ENCODE results near the gene SYNGAP1.

SYNGAP1 gene

DNA sequence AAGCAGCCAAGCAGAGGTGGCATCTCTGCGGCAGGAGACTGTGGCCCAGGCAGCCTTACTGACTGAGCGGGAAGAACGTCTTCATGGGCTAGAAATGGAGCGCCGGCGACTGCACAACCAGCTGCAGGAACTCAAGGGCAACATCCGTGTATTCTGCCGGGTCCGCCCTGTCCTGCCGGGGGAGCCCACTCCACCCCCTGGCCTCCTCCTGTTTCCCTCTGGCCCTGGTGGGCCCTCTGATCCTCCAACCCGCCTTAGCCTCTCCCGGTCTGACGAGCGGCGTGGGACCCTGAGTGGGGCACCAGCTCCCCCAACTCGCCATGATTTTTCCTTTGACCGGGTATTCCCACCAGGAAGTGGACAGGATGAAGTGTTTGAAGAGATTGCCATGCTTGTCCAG is 15.0 kb upstream of the SYNGAP1 start:
- peak; percentile 18 for DNase-seq (ENCODE audit: low spot score)

DNA sequence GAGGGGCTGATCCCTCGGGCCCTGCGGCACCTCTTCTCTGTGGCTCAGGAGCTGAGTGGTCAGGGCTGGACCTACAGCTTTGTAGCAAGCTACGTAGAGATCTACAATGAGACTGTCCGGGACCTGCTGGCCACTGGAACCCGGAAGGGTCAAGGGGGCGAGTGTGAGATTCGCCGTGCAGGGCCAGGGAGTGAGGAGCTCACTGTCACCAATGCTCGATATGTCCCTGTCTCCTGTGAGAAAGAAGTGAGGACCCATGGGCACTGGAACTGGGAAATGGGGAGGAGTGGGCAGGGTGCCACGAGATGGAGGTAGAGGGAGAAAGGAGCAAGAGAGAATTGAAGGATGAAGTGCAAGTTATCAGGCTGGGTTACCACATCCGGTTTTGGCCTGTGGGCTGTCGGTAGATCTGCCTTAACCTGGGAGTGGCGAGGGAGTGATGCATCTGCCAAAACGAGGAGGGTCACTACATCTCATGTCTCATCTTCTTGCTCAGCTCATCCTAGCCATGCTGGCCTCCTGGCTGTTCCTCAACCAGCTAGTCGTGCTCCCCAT is 14.4 kb upstream of the SYNGAP1 start:
- peak; percentile 55 for DNase-seq (ENCODE audit: low spot score)

DNA sequence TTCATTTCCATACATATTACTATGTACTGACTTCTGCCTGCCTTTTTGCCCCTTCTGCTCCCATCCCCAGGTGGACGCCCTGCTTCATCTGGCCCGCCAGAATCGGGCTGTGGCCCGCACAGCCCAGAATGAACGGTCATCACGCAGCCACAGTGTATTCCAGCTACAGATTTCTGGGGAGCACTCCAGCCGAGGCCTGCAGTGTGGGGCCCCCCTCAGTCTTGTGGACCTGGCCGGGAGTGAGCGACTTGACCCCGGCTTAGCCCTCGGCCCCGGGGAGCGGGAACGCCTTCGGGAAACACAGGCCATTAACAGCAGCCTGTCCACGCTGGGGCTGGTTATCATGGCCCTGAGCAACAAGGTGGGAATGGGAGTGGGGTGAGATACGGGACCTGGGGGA is 13.7 kb upstream of the SYNGAP1 start:
- DNase-seq (ENCODE audit: low spot score): peak; percentile 54

DNA sequence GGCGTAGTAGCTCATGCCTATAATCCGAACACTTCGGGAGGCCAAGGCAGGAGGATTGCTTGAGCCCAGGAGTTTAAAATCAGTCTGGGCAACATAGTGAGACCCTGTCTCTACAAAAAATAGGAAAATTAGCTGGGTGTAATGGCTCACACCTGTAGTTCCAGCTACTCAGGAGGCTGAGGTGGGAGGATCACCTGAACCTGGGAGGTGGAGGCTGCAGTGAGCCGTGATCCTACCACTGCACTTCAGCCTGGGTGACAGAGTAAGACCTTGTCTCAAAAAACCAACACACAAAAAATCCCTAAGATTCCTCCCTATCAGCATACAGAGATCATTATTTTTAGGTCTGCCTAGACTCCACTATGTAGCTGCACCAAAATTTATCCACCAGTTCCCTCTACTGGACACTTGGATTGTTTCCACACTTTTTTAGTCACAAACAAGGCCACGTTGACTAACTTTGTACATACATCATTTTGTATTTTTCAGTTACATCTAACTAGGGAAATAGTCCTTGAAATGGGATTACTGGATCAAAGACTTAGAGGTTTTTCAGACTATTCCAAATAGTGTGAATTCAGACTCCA is 12.6 kb upstream of the SYNGAP1 start:
- DNase-seq (ENCODE audit: low spot score): no peak

DNA sequence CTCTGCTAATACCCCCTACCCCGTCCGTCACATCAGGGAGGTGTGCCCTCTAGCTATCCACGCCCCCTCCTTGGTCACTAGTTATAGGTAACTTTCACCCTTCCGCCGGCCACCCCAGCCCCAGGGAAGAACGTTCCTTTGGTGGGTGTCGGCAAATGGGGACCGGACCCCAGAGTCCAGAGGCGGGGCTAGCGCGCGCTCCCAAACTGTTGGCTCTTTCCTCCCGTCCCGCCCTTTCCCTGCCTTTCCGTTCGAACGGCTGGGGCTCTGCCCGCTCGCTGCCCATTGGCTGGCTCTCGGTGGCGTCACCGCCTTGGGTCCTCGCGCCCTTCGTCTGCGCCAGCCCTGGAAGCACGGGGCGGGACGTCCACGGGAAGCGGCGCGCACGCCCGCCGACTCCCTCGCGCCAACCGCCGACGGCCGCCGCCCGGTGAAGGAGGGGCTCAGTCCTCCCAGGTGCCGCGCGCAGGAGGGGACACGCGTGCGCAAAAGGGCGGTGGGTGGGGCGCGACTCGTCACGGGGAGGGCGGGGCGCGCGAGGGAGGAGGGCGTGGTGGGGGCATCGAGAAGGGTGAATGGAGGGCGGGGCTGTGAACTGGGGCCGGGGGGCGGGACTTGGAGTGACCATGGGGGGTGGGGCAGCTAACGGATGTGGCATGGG is 9.7 kb upstream of the SYNGAP1 start:
- peak; percentile 98 for DNase-seq (ENCODE audit: low spot score)

DNA sequence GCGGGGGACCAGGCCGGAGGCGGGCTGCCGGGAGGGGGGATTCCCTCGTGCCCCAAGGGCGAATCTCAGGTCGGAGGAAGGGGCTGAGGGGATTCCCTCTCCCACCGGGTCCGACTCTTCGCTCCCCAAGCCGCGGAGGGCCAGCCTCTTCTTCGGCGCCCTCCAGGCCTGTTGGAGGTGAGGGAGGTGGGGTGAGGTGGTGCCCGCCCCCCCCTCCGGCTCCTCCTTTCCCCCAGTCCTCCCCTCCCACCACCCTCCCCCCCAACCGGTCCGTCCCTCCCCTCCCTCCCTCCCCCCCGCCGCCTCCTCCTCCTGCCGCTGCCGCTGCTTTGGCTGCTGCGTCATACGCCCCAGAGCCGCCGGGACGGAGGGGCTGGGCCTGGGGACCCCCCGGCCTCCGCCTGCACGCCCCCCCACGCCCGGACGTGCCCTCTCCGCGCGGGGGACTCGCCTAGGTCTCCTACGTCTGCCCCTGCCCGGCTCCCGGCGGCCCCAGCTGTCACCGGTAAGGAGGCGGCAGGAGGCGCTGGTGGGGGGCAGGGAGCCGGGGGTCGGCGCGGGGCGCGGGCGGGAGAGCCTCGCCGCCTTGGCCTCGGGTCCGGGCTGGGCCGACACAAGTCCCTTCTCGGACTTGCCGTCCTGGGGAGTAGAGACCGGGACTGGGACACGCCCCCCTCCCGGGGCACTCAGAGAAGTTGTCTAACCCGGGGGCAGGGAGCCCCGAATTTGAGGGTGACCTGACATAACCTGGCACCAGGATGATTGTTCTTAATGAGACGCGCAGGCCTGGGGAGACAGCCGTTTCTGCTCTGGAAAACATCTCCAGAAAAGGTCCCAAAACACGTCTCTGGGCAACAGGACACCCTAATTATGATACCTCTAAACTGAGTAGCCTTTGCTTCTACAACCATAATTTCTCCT is 8.9 kb upstream of the SYNGAP1 start, which contains the start of gene PHF1:
TSS of gene PHF1 (plus strand) at position 304 of the 921 bp plus-strand sequence. CDS start 1,250 bp downstream, outside the sequence.
- no peak for DNase-seq (ENCODE audit: low spot score)

DNA sequence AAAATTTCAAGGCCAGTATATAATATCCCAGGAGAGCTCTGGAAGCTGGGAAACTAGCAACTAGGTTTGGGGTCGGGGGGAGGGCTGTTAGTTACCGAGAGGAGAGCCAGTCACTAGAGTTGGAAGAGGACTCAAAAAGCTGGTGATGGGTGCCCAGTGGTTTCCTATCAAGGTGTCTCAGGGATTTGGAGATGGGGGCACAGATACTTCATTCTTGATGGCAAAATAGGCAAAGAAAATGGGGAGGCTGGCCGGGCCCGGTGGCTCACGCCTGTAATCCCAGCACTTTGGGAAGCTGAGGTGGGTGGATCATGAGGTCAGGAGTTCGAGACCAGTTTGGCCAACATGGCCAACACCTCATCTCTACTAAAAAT is 8.2 kb upstream of the SYNGAP1 start:
- DNase-seq (ENCODE audit: low spot score): no peak

DNA sequence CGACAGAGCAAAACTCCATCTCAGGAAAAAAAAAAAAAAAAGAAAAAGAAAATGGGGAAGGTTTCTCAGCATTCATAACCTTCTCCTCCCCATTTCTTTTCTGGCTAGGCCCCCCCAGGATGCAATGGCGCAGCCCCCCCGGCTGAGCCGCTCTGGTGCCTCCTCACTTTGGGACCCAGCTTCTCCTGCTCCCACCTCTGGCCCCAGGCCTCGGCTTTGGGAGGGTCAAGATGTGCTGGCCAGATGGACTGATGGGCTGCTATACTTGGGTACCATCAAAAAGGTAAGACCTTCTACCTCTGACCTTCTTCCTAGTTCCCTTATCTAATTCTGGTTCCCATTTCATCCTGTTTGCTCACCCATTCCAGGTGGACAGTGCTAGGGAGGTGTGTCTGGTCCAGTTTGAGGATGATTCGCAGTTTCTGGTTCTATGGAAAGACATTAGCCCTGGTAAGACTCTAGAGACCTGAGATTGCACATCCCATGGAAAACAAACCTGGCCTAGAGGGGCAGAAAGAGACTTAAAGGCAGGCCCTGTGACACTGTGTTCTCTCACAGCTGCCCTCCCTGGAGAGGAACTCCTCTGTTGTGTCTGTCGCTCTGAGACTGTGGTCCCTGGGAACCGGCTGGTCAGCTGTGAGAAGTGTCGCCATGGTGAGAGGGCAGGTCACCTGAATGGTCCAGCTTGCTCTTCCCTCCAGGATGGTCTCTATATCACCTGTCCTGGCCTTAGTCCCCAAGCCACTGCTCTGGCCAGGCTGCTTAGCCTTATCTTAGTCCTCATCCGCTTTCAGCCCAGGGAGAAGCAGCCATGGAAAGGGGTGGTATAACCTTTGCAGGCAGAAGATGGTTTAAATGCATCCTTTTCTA is 7.5 kb upstream of the SYNGAP1 start:
- no peak for DNase-seq (ENCODE audit: low spot score)

DNA sequence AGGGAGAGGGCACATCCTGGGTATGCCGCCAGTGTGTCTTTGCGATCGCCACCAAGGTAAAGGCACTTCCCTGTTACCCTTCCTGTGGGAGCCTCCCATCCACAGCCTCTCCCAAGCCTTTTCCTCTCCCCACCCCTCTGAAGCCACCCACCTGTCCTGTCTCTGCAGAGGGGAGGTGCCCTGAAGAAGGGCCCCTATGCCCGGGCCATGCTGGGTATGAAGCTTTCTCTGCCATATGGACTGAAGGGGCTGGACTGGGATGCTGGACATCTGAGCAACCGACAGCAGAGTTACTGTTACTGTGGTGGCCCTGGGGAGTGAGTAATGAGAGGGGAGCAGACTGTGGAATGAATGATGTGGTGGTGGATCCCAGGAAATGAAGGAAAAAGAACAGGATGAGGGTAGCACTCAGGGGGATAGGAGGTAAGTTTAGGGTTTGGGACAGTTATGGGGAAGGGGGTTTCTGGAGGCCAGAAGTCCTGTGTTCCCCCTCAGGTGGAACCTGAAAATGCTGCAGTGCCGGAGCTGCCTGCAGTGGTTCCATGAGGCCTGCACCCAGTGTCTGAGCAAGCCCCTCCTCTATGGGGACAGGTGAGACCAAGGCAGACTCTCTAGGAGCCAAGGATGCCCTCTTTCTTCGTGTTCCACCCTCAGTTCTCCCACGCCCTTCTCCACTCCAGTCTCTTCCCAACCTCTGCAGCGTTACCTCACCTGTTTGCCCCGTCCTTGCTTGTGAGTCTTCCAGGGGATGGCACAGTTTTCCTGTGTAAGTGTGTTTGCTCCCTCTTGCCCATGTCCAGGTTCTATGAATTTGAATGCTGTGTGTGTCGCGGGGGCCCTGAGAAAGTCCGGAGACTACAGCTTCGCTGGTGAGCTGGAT is 6.4 kb upstream of the SYNGAP1 start:
- DNase-seq (ENCODE audit: low spot score): peak; percentile 58

DNA sequence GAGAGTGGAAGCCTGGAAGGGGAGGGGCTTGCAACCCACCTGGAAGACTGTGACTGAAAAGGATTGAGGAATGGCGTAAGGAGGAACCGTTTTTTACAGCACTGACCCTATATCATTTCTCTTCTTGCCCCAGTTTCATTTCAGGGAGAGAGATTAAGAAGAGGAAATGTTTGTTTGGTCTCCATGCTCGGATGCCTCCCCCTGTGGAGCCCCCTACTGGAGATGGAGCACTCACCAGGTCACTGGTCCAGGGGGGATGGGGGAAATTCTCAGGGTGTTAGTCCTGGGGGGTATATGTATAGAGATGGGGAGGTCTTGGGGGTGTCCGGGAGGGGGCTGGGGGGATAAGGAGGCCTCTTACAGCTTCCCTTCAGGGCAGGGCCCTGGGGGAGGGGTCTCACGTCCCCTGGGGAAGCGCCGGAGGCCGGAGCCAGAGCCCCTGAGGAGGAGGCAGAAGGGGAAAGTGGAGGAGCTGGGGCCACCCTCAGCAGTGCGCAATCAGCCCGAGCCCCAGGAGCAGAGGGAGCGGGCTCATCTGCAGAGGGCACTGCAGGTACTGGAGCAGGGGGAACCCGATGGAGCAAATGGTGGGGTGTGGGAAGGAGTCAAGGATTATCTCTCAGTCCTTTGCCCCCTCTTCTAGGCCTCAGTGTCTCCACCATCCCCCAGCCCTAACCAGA is 5.1 kb upstream of the SYNGAP1 start:
- DNase-seq (ENCODE audit: low spot score): no peak

DNA sequence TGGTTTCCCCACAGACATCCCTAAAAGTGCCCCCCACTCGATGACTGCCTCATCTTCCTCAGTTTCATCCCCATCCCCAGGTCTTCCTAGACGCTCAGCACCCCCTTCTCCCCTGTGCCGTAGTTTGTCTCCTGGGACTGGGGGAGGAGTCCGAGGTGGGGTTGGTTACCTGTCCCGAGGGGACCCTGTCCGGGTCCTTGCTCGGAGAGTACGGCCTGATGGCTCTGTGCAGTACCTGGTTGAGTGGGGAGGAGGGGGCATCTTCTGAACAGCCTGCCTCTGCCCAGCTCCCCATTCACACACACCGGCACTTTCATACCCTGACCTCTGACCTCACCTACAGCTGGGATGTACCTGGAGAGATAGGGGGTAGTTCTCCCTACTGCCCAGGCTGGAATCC is 4.0 kb upstream of the SYNGAP1 start:
- DNase-seq (ENCODE audit: low spot score): no peak

DNA sequence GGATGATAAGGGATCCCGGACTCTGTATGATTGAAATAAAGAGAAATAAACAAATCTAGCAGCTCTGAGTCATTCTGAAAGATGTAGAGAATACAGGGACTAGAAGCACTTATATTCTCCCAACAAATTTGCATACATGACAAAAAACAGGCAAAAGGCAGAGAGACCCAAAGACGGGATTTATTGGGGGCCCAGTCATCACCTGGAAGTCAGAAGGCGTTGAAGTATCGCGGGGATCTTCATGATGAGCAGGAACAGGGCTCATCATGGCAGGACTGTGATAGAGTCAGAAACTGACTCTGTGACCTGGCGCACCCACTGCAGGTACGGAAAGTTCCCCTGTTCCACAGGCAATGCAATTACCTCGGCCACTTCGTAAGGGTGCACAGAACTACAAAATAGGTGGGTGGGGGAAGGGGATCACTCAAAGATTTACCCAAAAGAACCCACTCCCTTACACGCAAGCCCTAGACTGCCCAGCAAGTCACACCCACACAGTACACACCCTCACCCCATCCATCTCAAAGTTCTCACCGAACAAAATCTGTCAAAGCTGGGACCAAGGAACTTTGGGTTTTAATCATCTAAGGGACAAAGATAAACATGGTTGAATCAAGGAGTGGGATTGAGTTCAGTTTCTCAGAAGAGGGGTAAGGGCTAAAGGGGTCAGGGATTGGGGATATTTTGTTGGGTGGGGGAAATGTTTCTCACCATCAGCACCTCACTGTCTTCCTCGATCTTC is 3.3 kb upstream of the SYNGAP1 start:
- no peak for DNase-seq (ENCODE audit: low spot score)

DNA sequence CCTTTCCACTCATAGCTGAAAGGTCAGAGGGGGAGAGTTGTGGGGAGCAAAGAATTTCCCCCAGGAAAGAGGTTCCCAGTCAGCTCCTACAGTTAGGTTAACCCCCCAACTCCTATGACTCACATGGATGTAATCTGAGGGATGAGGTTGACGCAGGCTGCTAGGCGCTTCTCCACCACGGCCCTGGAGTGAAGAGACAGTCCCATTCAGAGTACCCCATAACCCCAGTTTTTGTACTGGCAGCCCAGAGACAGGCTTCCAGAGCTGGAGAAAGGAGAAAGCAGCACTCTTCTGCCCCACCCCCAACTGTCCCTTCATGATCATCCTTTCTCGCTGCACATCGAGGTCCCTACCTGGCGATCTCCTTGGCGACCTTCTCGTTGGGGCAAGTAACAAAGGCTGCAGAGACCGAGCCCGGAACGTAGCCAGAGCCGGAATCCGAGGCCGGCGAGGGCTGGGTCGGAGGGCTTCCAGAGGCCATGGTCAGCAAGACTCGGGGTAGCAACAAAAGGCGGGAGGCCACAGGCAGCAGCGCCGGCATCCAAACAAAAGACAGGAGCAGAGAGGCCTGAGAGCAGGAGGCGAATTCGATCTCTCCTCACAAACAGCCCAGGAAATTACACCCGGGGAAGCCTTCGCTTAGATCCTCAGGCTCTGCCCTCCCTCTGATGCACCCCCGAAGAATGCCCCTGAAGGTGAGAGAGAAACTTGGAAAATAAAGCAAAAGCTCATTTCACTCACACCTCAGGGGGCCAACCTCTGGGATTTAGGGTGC is 2.5 kb upstream of the SYNGAP1 start:
- no peak for DNase-seq (ENCODE audit: low spot score)

DNA sequence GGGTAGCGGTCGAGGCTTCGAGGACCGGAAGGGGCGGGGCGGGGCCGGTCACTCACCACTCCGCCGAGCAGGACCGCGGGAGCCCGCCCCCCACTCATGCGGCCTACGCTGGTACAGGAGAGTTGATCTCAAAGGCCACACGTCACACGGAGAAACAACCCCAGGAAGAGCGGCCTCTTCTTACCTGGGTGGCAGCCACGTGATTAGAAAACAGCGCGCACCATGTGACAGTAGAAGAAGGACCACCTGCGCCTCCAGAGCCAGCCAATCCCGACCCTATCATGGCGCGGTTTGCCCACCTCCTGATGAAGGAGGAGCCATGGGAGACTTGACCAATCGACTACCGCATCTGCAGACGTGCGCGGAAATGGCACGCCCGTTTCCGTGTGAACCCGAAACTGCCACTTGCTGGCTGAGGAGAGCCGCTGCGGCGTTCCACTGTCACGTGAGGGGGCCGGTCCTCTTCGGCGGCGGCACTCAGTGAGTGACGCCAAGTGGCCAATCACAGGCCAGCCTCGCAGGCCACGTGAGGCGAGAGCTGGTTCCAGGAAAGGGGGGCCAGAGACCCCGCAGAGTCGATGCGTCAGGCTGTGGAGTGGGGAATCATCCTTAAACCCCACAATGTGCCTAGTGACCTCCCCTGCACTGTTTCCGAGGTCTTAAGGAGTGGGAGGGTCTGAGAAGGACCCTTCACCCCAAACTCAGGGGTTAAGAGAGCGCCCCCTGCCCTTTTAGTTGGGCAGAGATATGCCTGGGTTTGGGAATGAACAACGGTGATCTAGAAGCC is 1.8 kb upstream of the SYNGAP1 start, which contains the start of gene CUTA:
TSS of gene CUTA (minus strand) at position 205 of the 787 bp plus-strand sequence. CDS start at position 98, 107 bp downstream.
- peak; percentile 99 for DNase-seq (ENCODE audit: low spot score)

DNA sequence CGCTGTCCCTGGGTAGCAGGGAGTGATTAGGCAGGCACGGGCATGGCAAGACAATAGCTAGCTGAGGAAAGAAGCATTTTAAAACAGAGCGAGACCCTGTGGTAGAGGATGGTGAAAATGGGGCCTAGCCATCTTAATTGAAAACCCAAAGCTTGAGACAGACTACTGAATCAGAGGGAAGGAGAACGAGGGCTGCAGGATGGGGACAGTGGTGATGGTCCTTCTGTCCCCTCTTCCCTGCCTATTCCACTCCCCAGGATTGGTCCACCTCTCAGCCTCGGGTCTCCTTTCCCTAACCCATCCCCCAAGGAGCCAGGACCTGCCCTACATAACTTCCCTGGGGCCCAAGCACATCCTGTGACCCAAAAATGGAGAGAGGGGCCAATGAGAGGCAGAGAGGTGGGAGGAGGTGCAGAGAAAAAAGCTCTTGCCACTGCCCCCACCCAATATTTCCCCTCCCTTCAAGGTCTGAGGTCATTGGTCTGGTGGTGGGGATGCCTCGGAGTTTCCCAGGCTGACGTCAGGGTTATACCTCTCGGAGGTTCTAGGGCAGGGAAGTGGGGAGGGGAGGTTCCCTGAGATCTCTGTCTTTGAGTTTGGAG is 1.1 kb upstream of the SYNGAP1 start:
- no peak for DNase-seq (ENCODE audit: low spot score)

DNA sequence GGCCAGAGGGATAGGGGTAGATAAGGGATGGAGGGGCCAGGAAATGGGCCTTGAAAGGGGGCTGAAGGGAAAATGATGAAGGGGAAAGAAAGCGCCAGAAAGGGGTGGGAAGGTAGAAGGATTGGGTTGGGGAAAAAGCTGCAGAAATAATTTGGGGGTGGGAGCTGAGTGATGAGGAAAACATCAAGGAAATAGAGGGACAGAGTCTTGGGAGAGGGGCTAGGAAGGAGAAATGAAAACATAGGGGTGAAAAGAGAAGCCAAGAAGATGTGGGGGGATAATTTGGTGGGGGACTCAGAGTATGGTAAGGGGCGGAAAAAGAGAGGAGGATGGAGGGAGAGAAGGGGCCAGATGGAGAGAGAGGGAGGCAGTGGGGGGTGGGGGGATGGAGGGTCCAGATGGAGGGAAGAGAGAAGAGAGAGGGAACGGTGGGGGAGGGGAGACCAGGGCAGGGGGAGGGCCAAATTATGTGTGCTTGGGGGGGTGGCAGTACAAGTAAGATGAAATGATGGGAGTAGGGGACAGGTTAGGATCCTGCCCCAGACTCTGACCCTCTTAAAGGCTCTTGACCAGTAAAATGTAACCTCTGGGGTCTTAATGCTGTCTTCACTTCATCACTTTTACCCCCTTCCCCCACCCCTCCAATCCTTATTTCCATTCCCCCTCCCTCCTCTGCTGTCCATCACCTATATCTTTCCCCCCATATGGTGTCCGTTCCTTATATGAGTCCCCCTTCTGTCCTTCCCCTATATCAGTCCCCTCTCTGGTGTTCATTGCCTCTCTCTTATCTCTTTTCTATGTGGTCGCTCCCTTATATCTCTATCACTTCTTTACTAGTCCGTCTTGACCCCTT is 852 bp downstream of the SYNGAP1 start:
- no peak for DNase-seq (ENCODE audit: low spot score)
